Right atrium auricular region (tissue), 2 donors: ENCODE data around the gene KANSL2. TPM values are rescaled to one million over a fixed set of nuclear protein-coding genes. Genes with fewer than 3 reads are reported as not detected.
"Not testable (repeated sequence)": the region's sequence is repeated elsewhere in the genome, so short reads cannot be mapped to it uniquely, and the experiment has no call there.

ENCODE experiments used
- DNase-seq: peaks from one replicate; pipeline ENCODE4 v3.0.0-alpha.2; 2019; ENCODE audit warnings: low spot score
- H3K27ac ChIP-seq, 2 donors: fragments of 200-600 bp; sonication (generic); 1 replicate in 1 of 2; 2 replicates in 1 of 2; pipeline ENCODE4 v1.5.1; 2016 to 2019
- H3K27me3 ChIP-seq, 2 donors: fragments of 200-600 bp; sonication (generic); one replicate each; pipeline versions ENCODE4 v1.5.1 to v1.6.0; 2017 to 2019
- H3K36me3 ChIP-seq: fragments of 200-600 bp; sonication (generic); one replicate; pipeline ENCODE4 v1.5.1; 2016
- H3K4me1 ChIP-seq, 2 donors: fragments of 200-600 bp; sonication (generic); one replicate each; pipeline versions ENCODE4 v1.5.1 to v1.6.0; 2017 to 2019
- H3K4me3 ChIP-seq, 2 donors: fragments of 200-600 bp; sonication (generic); 1 replicate in 1 of 2; 2 replicates in 1 of 2; pipeline ENCODE4 v1.5.1; 2017 to 2019; ENCODE audit warnings: mild to moderate bottlenecking in 1 of 2, moderate library complexity in 1 of 2
- H3K9me3 ChIP-seq, 2 donors: fragments of 200-600 bp; sonication (generic); one replicate each; pipeline ENCODE4 v1.5.1; 2019
- CTCF ChIP-seq, 2 donors: fragments of 200-600 bp; sonication (generic); IDR thresholded peaks; one replicate each; pipeline ENCODE4 v1.5.1; 2019; ENCODE audit warnings: antibody characterized with exemption in 2 of 2
- total RNA-seq, 2 donors: library from RNA; depleted of rRNA; stranded (reverse); fragments of >200 nt; gene quantifications; one replicate each; pipeline ENCODE4 v1.1.0, GENCODE V29; 2016

Gene KANSL2
- total RNA-seq, 2 donors from 2014 or later = 17.4 to 38.4 TPM

GRCh38 chr12:48659863-48660262 is 22.2 kb downstream of the KANSL2 start:
- Histone ChIP-seq H3K36me3 (peaks cover 94% of the 10 kb centered on the region), H3K27me3 (no peaks in the 10 kb centered on the region), H3K4me3 (no peak overlapping the region), H3K9me3 (no peaks in the 10 kb centered on the region), H3K27ac (no peak overlapping the region), H3K4me1 (no peaks in the 10 kb centered on the region)
- no peak for TF ChIP-seq CTCF (IDR thresholded peaks at IDR 0.05)
- DNase-seq = no peak

- H3K27me3 ChIP-seq = no peaks in the 10 kb centered on the region
- no peaks in the 10 kb centered on the region for H3K4me1 ChIP-seq
- DNase-seq = no peak
- H3K36me3 ChIP-seq = peaks cover 49% of the 10 kb centered on the region
- no peak overlapping the region for H3K27ac ChIP-seq
- no peak overlapping the region for H3K4me3 ChIP-seq
- TF ChIP-seq CTCF (IDR thresholded peaks at IDR 0.05) = no peak
- no peaks in the 10 kb centered on the region for H3K9me3 ChIP-seq
Observed at GRCh38 chr12:48651681-48652080, 30.4 kb downstream of the KANSL2 start.

GRCh38 chr12:48645354-48645753 is 36.7 kb downstream of the KANSL2 start:
- H3K4me3 ChIP-seq, H3K27me3 ChIP-seq, H3K9me3 ChIP-seq, DNase-seq, H3K4me1 ChIP-seq, H3K27ac ChIP-seq, H3K36me3 ChIP-seq: not testable (repeated sequence)

GRCh38 chr12:48643011-48643410 is 39.0 kb downstream of the KANSL2 start:
- no peak for DNase-seq
- H3K4me1 ChIP-seq = no peaks in the 10 kb centered on the region
- no peaks in the 10 kb centered on the region for H3K9me3 ChIP-seq
- H3K36me3 ChIP-seq = no peaks in the 10 kb centered on the region
- no peak overlapping the region for H3K4me3 ChIP-seq
- no peak for TF ChIP-seq CTCF (IDR thresholded peaks at IDR 0.05)
- no peaks in the 10 kb centered on the region for H3K27me3 ChIP-seq
- no peak overlapping the region for H3K27ac ChIP-seq

- not testable (repeated sequence) for H3K4me1 ChIP-seq, H3K36me3 ChIP-seq, H3K9me3 ChIP-seq, H3K4me3 ChIP-seq, DNase-seq, H3K27ac ChIP-seq, H3K27me3 ChIP-seq
Observed at GRCh38 chr12:48641752-48642555, 40.1 kb downstream of the KANSL2 start.

- Histone ChIP-seq H3K36me3 (no peaks in the 10 kb centered on the region), H3K4me1 (no peaks in the 10 kb centered on the region), H3K27ac (no peak overlapping the region), H3K27me3 (no peaks in the 10 kb centered on the region), H3K4me3 (no peak overlapping the region), H3K9me3 (no peaks in the 10 kb centered on the region)
- no peak for DNase-seq
- no peak for TF ChIP-seq CTCF (IDR thresholded peaks at IDR 0.05)
Observed at GRCh38 chr12:48640854-48641253, 41.2 kb downstream of the KANSL2 start.

GRCh38 chr12:48640428-48640827 is 41.6 kb downstream of the KANSL2 start:
- Histone ChIP-seq H3K27me3 (no peaks in the 10 kb centered on the region), H3K4me1 (no peaks in the 10 kb centered on the region), H3K27ac (no peak overlapping the region), H3K9me3 (no peaks in the 10 kb centered on the region), H3K4me3 (no peak overlapping the region), H3K36me3 (no peaks in the 10 kb centered on the region)
- no peak for DNase-seq
- no peak for TF ChIP-seq CTCF (IDR thresholded peaks at IDR 0.05)
